Activated CD4-positive, alpha-beta memory T cell treated with anti-CD3 and anti-CD28 coated beads for 36 hours (primary cell): Measurements from ENCODE around the gene SCYGR2. TPM values are rescaled to one million over a fixed set of nuclear protein-coding genes. Genes with fewer than 3 reads are reported as not detected.

Experiments used
- CTCF ChIA-PET: fragments of 350-600 bp; sonication (Branson Sonifier 250); formaldehyde crosslinking; loops from one replicate; lab custom pipeline; 2021; ENCODE audit warnings: antibody characterized with exemption, inconsistent platforms; lab: Charles Lee
- POLR2A ChIA-PET: fragments of 350-600 bp; sonication (Branson Sonifier 250); formaldehyde crosslinking; loops from one replicate; lab custom pipeline; 2021; ENCODE audit warnings: antibody characterized with exemption; lab: Charles Lee
- DNase-seq: peaks from one replicate; pipeline ENCODE4 v3.0.0-alpha.2; 2020
- H3K27ac Mint-ChIP-seq: one replicate; pipeline ENCODE4 v1.8.0; 2021; ENCODE audit warnings: mixed read lengths
- H3K27me3 Mint-ChIP-seq: one replicate; pipeline ENCODE4 v1.8.0; 2021; ENCODE audit warnings: mixed read lengths
- H3K36me3 Mint-ChIP-seq: one replicate; pipeline ENCODE4 v1.8.0; 2021; ENCODE audit warnings: mixed read lengths
- H3K4me1 Mint-ChIP-seq: one replicate; pipeline ENCODE4 v1.8.0; 2021; ENCODE audit warnings: low read depth, mixed read lengths
- H3K4me3 Mint-ChIP-seq: one replicate; pipeline ENCODE4 v1.8.0; 2021; ENCODE audit warnings: mild to moderate bottlenecking, mixed read lengths
- H3K9me3 Mint-ChIP-seq: one replicate; pipeline ENCODE4 v1.8.0; 2021; ENCODE audit warnings: mixed read lengths
- intact Hi-C: fragments of 100-400 bp; cut with micrococcal nuclease; formaldehyde crosslinking; loops from one replicate; pipeline ENCODE4 v1.15.1; 2023
- total RNA-seq, 2 experiments: library from RNA; stranded (reverse); gene quantifications; one replicate each; pipeline ENCODE4 v1.2.3, GENCODE V29; 2021

The SCYGR2 gene
- total RNA-seq, 2 experiments from 2014 or later = not detected

- ChIA-PET CTCF (interaction anchor here (1.7 to 2.9 kb wide), 2 partner anchors 25 to 227 kb away, joined by 4 to 9 read pairs; no protein-coding TSS in a partner anchor), POLR2A (no interaction called here)
- Mint-ChIP-seq H3K36me3 (no peaks in the 10 kb centered on the region), H3K4me3 (no peak overlapping the region), H3K9me3 (no peaks in the 10 kb centered on the region), H3K27ac (no peak overlapping the region), H3K4me1 (no peaks in the 10 kb centered on the region), H3K27me3 (peaks cover 27% of the 10 kb centered on the region)
- intact Hi-C loops = no loop called here
- no peak for DNase-seq
Measured at GRCh38 chr2:227632827-227633226, 34.1 kb downstream of the SCYGR2 start.

- Mint-ChIP-seq H3K27me3 (peaks cover 23% of the 10 kb centered on the region), H3K36me3 (no peaks in the 10 kb centered on the region), H3K27ac (no peak overlapping the region), H3K9me3 (no peaks in the 10 kb centered on the region), H3K4me3 (no peak overlapping the region), H3K4me1 (no peaks in the 10 kb centered on the region)
- CTCF ChIA-PET = interaction anchor here (1.1 kb wide), 1 partner anchor 132 kb away, joined by 4 read pairs; no protein-coding TSS in a partner anchor
- intact Hi-C loops = no loop called here
- POLR2A ChIA-PET = no interaction called here
- no peak for DNase-seq
Measured at GRCh38 chr2:227634201-227634600, 35.5 kb downstream of the SCYGR2 start.

GRCh38 chr2:227642656-227643055 lies 44.0 kb downstream of the SCYGR2 start:
- ChIA-PET CTCF (no interaction called here), POLR2A (no interaction called here)
- H3K9me3 Mint-ChIP-seq = no peaks in the 10 kb centered on the region
- H3K27ac Mint-ChIP-seq = no peak overlapping the region
- no peak overlapping the region for H3K4me3 Mint-ChIP-seq
- intact Hi-C loops = no loop called here
- no peaks in the 10 kb centered on the region for H3K36me3 Mint-ChIP-seq
- peaks cover 3% of the 10 kb centered on the region for H3K27me3 Mint-ChIP-seq
- DNase-seq = no peak
- H3K4me1 Mint-ChIP-seq = no peaks in the 10 kb centered on the region

DNA sequence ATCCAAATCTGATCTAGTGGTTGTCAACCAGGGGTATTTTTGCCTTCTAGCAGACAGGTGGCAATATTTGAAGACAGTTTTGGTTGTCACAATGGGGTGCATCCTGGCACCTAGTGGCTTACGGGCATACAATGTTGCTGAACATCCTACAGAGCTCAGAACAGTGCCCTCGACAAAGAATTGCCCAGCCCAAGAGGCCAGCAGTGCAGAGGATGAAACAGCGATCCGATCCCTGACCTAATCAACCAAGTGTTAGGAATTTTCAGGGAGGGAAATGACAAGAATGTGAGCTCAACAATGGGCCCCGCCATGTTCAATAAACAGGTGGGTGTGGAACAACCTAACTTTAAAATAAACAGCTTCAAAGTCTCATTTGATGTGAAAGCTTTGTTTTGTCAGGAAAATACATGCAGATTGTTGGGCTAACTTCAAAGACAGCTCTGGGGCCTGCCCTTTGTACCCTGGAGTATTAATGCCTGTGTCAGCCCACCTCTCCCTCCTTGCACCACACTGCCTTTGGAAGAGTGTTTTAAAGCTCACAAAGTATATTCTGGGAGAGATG lies 45.4 kb downstream of the SCYGR2 start:
- intact Hi-C loops = no loop called here
- Mint-ChIP-seq H3K27ac (no peak overlapping the region), H3K27me3 (peaks cover 5% of the 10 kb centered on the region), H3K9me3 (no peaks in the 10 kb centered on the region), H3K4me3 (no peak overlapping the region), H3K4me1 (no peaks in the 10 kb centered on the region), H3K36me3 (no peaks in the 10 kb centered on the region)
- ChIA-PET CTCF (interaction anchor here (0.9 to 1.5 kb wide), 3 partner anchors 14 to 122 kb away, joined by 3 to 12 read pairs (median 3); no protein-coding TSS in a partner anchor), POLR2A (no interaction called here)
- DNase-seq = no peak

Other genes with a start within 250 kb of the SCYGR2 start
- gene TM4SF20, start 219.6 kb upstream of the SCYGR2 start, total RNA-seq = not detected
- gene SCYGR1, start 210.9 kb upstream of the SCYGR2 start, total RNA-seq = not detected
- gene AGFG1, start 126.7 kb upstream of the SCYGR2 start, total RNA-seq = 100 to 1,000 TPM; 119 to 127 TPM
- gene SCYGR3, start 15.9 kb downstream of the SCYGR2 start, total RNA-seq = not detected
- gene SCYGR4, start 18.6 kb downstream of the SCYGR2 start, total RNA-seq = not detected
- not detected for gene SCYGR5, start 67.9 kb downstream of the SCYGR2 start, total RNA-seq
- not detected for gene SLC19A3, start 119.1 kb downstream of the SCYGR2 start, total RNA-seq
- not detected for gene SCYGR6, start 125.9 kb downstream of the SCYGR2 start, total RNA-seq
- gene SCYGR7, start 129.4 kb downstream of the SCYGR2 start, total RNA-seq = not detected
- gene SCYGR8, start 147.0 kb downstream of the SCYGR2 start, total RNA-seq = not detected
- gene CCL20, start 214.9 kb downstream of the SCYGR2 start, total RNA-seq = 10 to 100 TPM; 72.0 to 74.7 TPM